Suprapubic skin (tissue), 4 donors: ENCODE measurements around the gene GZMH. TPM values are rescaled to one million over a fixed set of nuclear protein-coding genes. Genes with fewer than 3 reads are reported as not detected.
"Not testable (repeated sequence)": the region's sequence is repeated elsewhere in the genome, so short reads cannot be mapped to it uniquely, and the experiment has no call there.

Experiments used
- DNase-seq, 2 donors: peaks; one replicate each; pipeline ENCODE4 v3.0.0-alpha.2; 2019; ENCODE audit warnings: low spot score in 2 of 2
- H3K27ac ChIP-seq: fragments of 200-600 bp; sonication (generic); one replicate; pipeline ENCODE4 v1.5.1; 2019
- H3K27me3 ChIP-seq: fragments of 200-600 bp; sonication (generic); one replicate; pipeline ENCODE4 v1.5.1; 2019
- H3K36me3 ChIP-seq: fragments of 200-600 bp; sonication (generic); one replicate; pipeline ENCODE4 v1.5.1; 2019
- H3K4me1 ChIP-seq: fragments of 200-600 bp; sonication (generic); one replicate; pipeline ENCODE4 v1.5.1; 2019
- H3K4me3 ChIP-seq: fragments of 200-600 bp; sonication (generic); one replicate; pipeline ENCODE4 v1.5.1; 2019; ENCODE audit warnings: mild to moderate bottlenecking
- H3K9me3 ChIP-seq: fragments of 200-600 bp; sonication (generic); one replicate; pipeline ENCODE4 v1.5.1; 2019
- EP300 ChIP-seq: sonication (generic); formaldehyde crosslinking; IDR thresholded peaks from one replicate; pipeline ENCODE4 v1.6.1; 2017; ENCODE audit warnings: antibody characterized with exemption
- POLR2A ChIP-seq, 2 donors: fragments of 450-650 bp; IDR thresholded peaks; one replicate each; pipeline ENCODE4 v1.6.1; 2017; ENCODE audit warnings: antibody characterized with exemption in 2 of 2, mild to moderate bottlenecking in 2 of 2, moderate library complexity in 2 of 2
- POLR2AphosphoS5 ChIP-seq, 3 donors: sonication (generic); formaldehyde crosslinking; IDR thresholded peaks; one replicate each; pipeline ENCODE4 v1.6.1; 2017; ENCODE audit warnings: antibody characterized with exemption in 3 of 3
- WGBS: methylation state at CpG from one replicate; pipeline ENCODE4 v1.1.5; 2018; 5-methylcytosine and 5-hydroxymethylcytosine counted together
- total RNA-seq, 4 donors: library from RNA; depleted of rRNA; stranded (reverse); fragments of >200 nt; gene quantifications; one replicate each; pipeline ENCODE4 v1.1.0, GENCODE V29; 2016
- TF ChIP-seq, protein P1 (sequence below), 2 donors: fragments of 200-600 bp in 1 of 2; fragments of 450-650 bp in 1 of 2; sonication (generic) in 1 of 2; IDR thresholded peaks; one replicate each; pipeline ENCODE4 v1.5.1; 2016 to 2019; ENCODE audit warnings: antibody characterized with exemption in 2 of 2, mild to moderate bottlenecking in 1 of 2, moderate library complexity in 1 of 2

Gene GZMH
- total RNA-seq: not detected

DNA sequence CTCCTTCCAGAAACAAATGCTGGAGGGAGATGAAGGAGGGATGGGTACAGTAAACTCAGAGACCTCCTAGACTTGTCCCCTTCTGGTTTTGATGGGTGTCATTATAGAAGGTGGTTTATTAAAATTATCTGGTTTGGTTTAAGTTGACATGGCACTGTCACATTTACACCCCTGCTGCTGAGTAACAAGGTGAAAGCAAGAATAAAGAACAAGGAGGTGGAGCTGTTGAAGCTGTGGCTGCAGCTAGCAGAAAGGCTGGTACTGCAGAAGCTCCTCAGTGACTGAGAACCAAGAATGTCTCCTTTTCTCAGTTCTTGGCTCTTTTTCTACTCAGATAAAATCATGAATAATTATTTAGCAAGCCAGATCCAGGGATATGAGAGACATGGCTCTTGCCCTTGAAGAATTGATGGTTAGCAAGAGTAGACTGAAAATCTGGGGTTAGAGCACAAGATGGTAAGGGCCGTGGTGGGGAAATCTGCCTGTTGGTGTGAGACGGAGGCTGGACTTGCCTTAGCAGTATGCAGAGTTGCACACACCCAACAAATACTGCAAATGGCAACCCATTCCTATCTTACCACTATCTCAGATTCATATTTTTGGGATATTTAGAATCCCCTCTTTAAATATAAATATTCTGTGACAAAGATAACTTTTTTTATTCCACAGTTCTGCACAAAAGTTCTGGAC lies at the start of gene GZMH:
Gene GZMH, minus strand, starts transcription at position 31 of the 690 bp plus-strand sequence. CDS start 72 bp downstream, outside the sequence.
- H3K9me3 ChIP-seq: peaks cover 4% of the 10 kb centered on the region
- no peaks in the 10 kb centered on the region for H3K4me1 ChIP-seq
- 90% methylated on average over 2 of the region's 2 CpGs for WGBS
- DNase-seq: no peak
- H3K27me3 ChIP-seq: no peaks in the 10 kb centered on the region
- H3K36me3 ChIP-seq: no peaks in the 10 kb centered on the region
- no peak for TF ChIP-seq POLR2A (IDR thresholded peaks at IDR 0.05)
- no peak for TF ChIP-seq EP300
- no peak for TF ChIP-seq POLR2AphosphoS5 (IDR thresholded peaks at IDR 0.05)
- TF ChIP-seq, protein P1, sequence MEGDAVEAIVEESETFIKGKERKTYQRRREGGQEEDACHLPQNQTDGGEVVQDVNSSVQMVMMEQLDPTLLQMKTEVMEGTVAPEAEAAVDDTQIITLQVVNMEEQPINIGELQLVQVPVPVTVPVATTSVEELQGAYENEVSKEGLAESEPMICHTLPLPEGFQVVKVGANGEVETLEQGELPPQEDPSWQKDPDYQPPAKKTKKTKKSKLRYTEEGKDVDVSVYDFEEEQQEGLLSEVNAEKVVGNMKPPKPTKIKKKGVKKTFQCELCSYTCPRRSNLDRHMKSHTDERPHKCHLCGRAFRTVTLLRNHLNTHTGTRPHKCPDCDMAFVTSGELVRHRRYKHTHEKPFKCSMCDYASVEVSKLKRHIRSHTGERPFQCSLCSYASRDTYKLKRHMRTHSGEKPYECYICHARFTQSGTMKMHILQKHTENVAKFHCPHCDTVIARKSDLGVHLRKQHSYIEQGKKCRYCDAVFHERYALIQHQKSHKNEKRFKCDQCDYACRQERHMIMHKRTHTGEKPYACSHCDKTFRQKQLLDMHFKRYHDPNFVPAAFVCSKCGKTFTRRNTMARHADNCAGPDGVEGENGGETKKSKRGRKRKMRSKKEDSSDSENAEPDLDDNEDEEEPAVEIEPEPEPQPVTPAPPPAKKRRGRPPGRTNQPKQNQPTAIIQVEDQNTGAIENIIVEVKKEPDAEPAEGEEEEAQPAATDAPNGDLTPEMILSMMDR (IDR thresholded peaks at IDR 0.05): no peak
- H3K4me3 ChIP-seq: no peak within 1 kb of the TSS
- no peak within 1 kb of the TSS for H3K27ac ChIP-seq

DNA sequence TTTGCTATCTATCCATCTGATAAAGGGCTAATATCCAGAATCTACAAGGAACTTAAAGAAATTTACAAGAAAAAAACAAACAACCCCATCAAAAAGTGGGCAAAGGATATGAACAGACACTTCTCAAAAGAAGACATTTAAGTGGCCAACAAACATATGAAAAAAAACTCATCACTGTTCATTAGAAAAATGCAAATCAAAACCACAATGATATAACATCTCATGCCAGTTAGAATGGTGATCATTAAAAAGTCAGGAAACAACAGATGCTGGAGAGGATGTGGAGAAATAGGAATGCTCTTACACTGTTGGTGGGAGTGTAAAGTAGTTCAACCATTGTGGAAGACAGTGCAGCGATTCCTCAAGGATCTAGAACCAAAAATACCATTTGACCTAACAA lies 38.9 kb upstream of the GZMH start:
- not testable (repeated sequence) for H3K36me3 ChIP-seq, H3K4me1 ChIP-seq, H3K27me3 ChIP-seq, DNase-seq, H3K27ac ChIP-seq, H3K4me3 ChIP-seq, H3K9me3 ChIP-seq
- WGBS: 65% methylated on average over 1 of the region's 1 CpG

GRCh38 chr14:24639905-24640304 lies 30.4 kb upstream of the GZMH start:
- Histone ChIP-seq H3K4me3 (no peak overlapping the region), H3K27ac (no peak overlapping the region), H3K36me3 (no peaks in the 10 kb centered on the region), H3K27me3 (no peaks in the 10 kb centered on the region), H3K9me3 (no peaks in the 10 kb centered on the region), H3K4me1 (no peaks in the 10 kb centered on the region)
- DNase-seq: no peak
- TF ChIP-seq POLR2AphosphoS5 (IDR thresholded peaks at IDR 0.05) (no peak), POLR2A (IDR thresholded peaks at IDR 0.05) (no peak), EP300 (no peak)
- TF ChIP-seq, protein P1 (IDR thresholded peaks at IDR 0.05): no peak
- 68% methylated on average over 3 of the region's 3 CpGs for WGBS

- no peak for TF ChIP-seq EP300
- TF ChIP-seq POLR2A (IDR thresholded peaks at IDR 0.05): no peak
- TF ChIP-seq POLR2AphosphoS5 (IDR thresholded peaks at IDR 0.05): no peak
- TF ChIP-seq, protein P1 (IDR thresholded peaks at IDR 0.05): no peak
- Histone ChIP-seq H3K4me1 (no peaks in the 10 kb centered on the region), H3K27me3 (no peaks in the 10 kb centered on the region), H3K36me3 (no peaks in the 10 kb centered on the region), H3K9me3 (no peaks in the 10 kb centered on the region), H3K27ac (no peak overlapping the region), H3K4me3 (no peak overlapping the region)
- DNase-seq: no peak
- 93% methylated on average over 3 of the region's 3 CpGs for WGBS
These were observed 29.8 kb upstream of the GZMH start for GRCh38 chr14:24639270-24639669.

DNA sequence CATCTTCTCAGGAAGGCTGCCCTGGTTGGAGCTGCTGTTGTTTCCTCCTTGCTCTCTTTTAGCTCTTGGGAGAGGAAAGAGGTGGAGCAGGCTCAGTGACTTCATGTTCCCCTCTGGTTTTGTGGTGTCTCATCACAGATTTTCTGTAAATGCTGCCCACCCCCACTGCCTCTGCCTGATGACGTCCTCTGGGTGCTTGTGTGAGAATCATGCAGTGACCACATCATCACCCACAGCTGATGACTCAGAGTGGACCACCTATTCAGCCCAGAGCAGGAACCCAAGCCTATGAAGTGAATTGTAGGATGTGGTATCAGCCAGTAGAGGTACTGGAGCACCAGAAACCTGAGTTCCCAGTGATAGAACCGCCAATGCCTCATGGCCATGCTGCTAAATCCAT lies 24.7 kb upstream of the GZMH start, which contains the start of gene GZMB:
Gene GZMB, minus strand, starts transcription at position 33 of the 400 bp plus-strand sequence. Its CDS starts 30 bp downstream, at position 3.
- H3K36me3 ChIP-seq: no peaks in the 10 kb centered on the region
- no peaks in the 10 kb centered on the region for H3K4me1 ChIP-seq
- DNase-seq: no peak
- H3K27me3 ChIP-seq: no peaks in the 10 kb centered on the region
- no peaks in the 10 kb centered on the region for H3K9me3 ChIP-seq
- no peak within 1 kb of the TSS for H3K4me3 ChIP-seq
- WGBS: 59% methylated on average over 2 of the region's 2 CpGs
- H3K27ac ChIP-seq: no peak within 1 kb of the TSS
- TF ChIP-seq POLR2A (IDR thresholded peaks at IDR 0.05) (no peak), POLR2AphosphoS5 (IDR thresholded peaks at IDR 0.05) (no peak), EP300 (no peak)
- TF ChIP-seq, protein P1 (IDR thresholded peaks at IDR 0.05): no peak

DNA sequence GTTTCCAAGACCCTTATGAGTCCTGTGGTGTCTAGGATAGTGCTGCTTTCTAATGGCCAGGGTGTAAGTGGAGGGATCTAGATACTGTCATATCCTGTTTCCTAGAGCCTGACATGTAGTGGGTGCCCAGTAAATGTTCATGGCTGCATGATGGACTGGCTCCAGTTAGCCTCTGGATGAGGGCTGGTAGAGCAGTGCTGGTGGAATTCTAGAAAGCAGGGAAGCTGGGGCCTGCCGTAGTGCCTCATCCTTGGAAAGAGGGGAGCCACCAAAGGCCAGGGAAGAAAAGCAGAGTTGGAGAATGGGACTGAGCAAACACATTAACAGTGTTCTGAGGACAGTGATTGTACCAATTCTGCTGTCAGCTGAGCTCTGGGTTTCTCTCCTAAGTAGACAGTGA lies 23.9 kb upstream of the GZMH start:
- Histone ChIP-seq H3K4me1 (no peaks in the 10 kb centered on the region), H3K9me3 (no peaks in the 10 kb centered on the region), H3K27me3 (no peaks in the 10 kb centered on the region), H3K4me3 (no peak overlapping the region), H3K36me3 (no peaks in the 10 kb centered on the region), H3K27ac (no peak overlapping the region)
- WGBS: 100% methylated on average over 1 of the region's 1 CpG
- no peak for DNase-seq
- TF ChIP-seq EP300 (no peak), POLR2A (IDR thresholded peaks at IDR 0.05) (no peak), POLR2AphosphoS5 (IDR thresholded peaks at IDR 0.05) (no peak)
- TF ChIP-seq, protein P1 (IDR thresholded peaks at IDR 0.05): no peak
